Prostate gland (tissue), 2 donors: ENCODE measurements around the gene ITGA7.

ENCODE experiments used
- POLR2A ChIP-seq: fragments of 450-650 bp; IDR thresholded peaks from one replicate; pipeline ENCODE4 v1.6.1; 2016; ENCODE audit warnings: antibody characterized with exemption, mild to moderate bottlenecking
- TF ChIP-seq, protein P1 (sequence below), 4 experiments: fragments of 200-600 bp in 2 of 4; fragments of 450-650 bp in 2 of 4; sonication (generic) in 2 of 4; IDR thresholded peaks; 1 replicate in 3 of 4; 2 replicates in 1 of 4; pipeline ENCODE4 v1.5.1; 2016 to 2019; ENCODE audit warnings: antibody characterized with exemption in 4 of 4, mild to moderate bottlenecking in 2 of 4, moderate library complexity in 2 of 4

DNA sequence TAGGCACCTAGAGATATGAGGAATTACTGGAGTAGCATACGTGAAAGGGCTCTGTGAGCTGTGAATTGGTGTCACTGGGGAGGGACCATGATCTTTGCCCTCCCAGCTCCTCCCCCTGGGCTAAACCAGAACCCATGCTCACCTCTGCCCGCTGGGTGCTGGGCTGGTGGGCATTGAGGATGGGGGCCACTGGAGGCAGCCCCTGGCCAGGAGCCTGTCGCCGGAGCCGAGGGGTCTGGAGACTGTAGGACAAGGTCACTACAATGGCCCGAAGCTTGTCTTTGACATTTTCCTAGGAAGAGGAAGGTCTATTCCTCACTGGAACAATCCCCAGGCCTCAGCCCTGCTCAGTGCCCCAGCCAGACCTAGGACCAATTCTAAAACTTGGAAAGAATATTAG, 11.6 kb downstream of the ITGA7 start:
- TF ChIP-seq, protein P1, sequence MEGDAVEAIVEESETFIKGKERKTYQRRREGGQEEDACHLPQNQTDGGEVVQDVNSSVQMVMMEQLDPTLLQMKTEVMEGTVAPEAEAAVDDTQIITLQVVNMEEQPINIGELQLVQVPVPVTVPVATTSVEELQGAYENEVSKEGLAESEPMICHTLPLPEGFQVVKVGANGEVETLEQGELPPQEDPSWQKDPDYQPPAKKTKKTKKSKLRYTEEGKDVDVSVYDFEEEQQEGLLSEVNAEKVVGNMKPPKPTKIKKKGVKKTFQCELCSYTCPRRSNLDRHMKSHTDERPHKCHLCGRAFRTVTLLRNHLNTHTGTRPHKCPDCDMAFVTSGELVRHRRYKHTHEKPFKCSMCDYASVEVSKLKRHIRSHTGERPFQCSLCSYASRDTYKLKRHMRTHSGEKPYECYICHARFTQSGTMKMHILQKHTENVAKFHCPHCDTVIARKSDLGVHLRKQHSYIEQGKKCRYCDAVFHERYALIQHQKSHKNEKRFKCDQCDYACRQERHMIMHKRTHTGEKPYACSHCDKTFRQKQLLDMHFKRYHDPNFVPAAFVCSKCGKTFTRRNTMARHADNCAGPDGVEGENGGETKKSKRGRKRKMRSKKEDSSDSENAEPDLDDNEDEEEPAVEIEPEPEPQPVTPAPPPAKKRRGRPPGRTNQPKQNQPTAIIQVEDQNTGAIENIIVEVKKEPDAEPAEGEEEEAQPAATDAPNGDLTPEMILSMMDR (IDR thresholded peaks at IDR 0.05): no peak
- no peak for TF ChIP-seq POLR2A
